ENCODE results near the gene GPR89A.
"Not testable (repeated sequence)": the region's sequence is repeated elsewhere in the genome, so short reads cannot be mapped to it uniquely, and the experiment has no call there.

Gene GPR89A

DNA sequence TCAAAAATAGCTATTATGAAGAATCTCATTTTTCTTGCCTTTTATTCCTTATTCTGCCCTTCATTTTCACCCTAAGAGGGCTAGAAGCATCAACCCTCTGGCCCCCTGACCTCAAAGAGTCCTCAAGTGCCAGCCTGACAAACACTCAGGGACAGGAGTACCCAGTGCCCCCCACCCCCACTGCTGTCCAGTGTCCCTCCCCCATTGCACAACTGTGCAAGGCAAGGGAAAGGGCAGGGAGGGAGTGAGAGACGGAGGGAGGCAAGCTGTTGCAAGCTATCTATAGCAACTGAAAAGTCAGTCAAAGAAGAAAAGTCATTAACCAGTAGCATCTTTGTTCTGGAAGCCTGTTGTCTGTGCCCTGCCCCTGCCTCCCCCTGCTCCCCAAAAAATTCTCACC, 78.3 kb downstream of the GPR89A start:
- not testable (repeated sequence) for H3K4me1 ChIP-seq (ENCODE audit: control insufficient read depth, insufficient read depth, low read length, poor library complexity, severe bottlenecking); H3K9me3 ChIP-seq (ENCODE audit: control insufficient read depth, low read length); H3K36me3 ChIP-seq (ENCODE audit: control insufficient read depth, insufficient read depth, low read length); H3K27ac ChIP-seq (ENCODE audit: low read depth, low read length, severe bottlenecking); H3K4me3 ChIP-seq (ENCODE audit: extremely low read depth, insufficient read depth, low read length, poor library complexity, severe bottlenecking)
- WGBS, 2 experiments (ENCODE audit: insufficient coverage in 2 of 2) = no CpG with 5 or more reads among the region's 1 CpG

DNA sequence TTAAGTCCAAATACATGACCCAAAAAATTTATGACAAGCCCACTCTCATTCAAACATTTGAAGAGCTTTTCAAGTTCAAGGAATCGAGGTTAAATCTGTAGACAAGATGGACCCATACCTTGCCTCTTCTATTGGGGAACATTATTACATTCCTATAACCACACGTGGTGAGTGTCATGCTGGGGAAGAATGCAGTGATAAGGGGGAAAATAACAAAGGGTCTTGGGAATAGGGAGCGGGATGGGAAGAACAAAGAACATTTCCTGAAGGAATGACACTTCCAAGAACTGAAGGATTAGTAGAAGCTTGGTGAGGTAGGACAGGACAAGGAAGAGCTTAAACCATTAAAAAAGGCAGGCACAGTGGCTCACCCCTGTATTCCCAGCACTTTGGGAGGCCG, 80.5 kb downstream of the GPR89A start:
- no peaks in the 10 kb centered on the region for H3K36me3 ChIP-seq (ENCODE audit: control insufficient read depth, insufficient read depth, low read length)
- 90 to 97% methylated on average over 3 of the region's 4 CpGs for WGBS, 2 experiments (ENCODE audit: insufficient coverage in 2 of 2)
- no peak overlapping the region for H3K4me3 ChIP-seq (ENCODE audit: extremely low read depth, insufficient read depth, low read length, poor library complexity, severe bottlenecking)

DNA sequence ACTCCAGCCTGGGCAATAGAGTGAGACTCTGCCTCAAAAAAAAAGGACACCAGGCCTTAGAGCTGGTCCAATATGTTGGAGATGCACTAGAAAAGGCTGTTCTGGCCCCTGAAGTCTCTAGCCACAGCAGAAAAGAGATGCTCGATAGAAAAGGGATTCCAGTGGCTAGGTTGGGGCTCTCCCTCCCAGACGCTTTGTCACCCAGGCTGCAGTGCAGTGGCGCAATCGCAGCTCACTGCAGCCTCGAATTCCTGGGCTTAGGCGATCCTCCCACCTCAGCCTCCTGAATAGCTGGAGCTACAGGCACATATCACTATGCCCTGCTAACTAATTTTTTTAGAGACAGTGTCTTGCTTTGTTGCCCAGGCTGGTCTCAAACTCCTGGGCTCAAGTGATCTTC, 81.1 kb downstream of the GPR89A start:
- no peaks in the 10 kb centered on the region for H3K4me1 ChIP-seq (ENCODE audit: control insufficient read depth, insufficient read depth, low read length, poor library complexity, severe bottlenecking)
- H3K4me3 ChIP-seq (ENCODE audit: extremely low read depth, insufficient read depth, low read length, poor library complexity, severe bottlenecking) = no peak overlapping the region
- H3K27ac ChIP-seq (ENCODE audit: low read depth, low read length, severe bottlenecking) = no peak overlapping the region
- no peaks in the 10 kb centered on the region for H3K36me3 ChIP-seq (ENCODE audit: control insufficient read depth, insufficient read depth, low read length)
- WGBS, 2 experiments (ENCODE audit: insufficient coverage in 2 of 2) = 92 to 98% methylated on average over 6 of the region's 6 CpGs
- H3K9me3 ChIP-seq (ENCODE audit: control insufficient read depth, low read length) = no peaks in the 10 kb centered on the region

More for the DNA sequence above, 80.5 kb downstream of the GPR89A start:
- no peak overlapping the region for H3K27ac ChIP-seq (ENCODE audit: low read depth, low read length, severe bottlenecking)
- no peaks in the 10 kb centered on the region for H3K9me3 ChIP-seq (ENCODE audit: control insufficient read depth, low read length)
- no peaks in the 10 kb centered on the region for H3K4me1 ChIP-seq (ENCODE audit: control insufficient read depth, insufficient read depth, low read length, poor library complexity, severe bottlenecking)

DNA sequence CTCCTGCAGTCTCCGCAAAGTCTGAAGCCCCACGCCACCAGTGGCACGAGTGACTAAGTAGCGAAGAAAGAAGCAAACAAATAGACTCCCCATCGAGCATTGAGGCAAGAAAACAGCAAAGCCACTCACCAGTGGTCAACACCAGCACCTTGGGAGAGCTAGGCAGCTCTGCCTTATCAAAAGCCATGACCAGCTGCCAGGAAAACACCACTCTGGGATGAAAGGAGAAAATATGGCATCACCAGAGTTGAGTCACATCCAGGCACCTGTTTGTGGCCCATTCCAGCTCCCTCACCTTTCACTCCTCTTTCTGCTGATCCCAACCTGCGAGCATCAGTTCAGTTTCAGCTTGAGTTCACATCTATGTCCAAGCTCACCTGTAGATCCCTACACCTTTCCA, 82.1 kb downstream of the GPR89A start:
- Histone ChIP-seq H3K36me3 (ENCODE audit: control insufficient read depth, insufficient read depth, low read length) (no peaks in the 10 kb centered on the region), H3K9me3 (ENCODE audit: control insufficient read depth, low read length) (no peaks in the 10 kb centered on the region), H3K27ac (ENCODE audit: low read depth, low read length, severe bottlenecking) (no peak overlapping the region), H3K4me3 (ENCODE audit: extremely low read depth, insufficient read depth, low read length, poor library complexity, severe bottlenecking) (no peak overlapping the region), H3K4me1 (ENCODE audit: control insufficient read depth, insufficient read depth, low read length, poor library complexity, severe bottlenecking) (no peaks in the 10 kb centered on the region)
- WGBS, 2 experiments (ENCODE audit: insufficient coverage in 2 of 2) = 87 to 98% methylated on average over 4 to 6 of the region's 6 CpGs

DNA sequence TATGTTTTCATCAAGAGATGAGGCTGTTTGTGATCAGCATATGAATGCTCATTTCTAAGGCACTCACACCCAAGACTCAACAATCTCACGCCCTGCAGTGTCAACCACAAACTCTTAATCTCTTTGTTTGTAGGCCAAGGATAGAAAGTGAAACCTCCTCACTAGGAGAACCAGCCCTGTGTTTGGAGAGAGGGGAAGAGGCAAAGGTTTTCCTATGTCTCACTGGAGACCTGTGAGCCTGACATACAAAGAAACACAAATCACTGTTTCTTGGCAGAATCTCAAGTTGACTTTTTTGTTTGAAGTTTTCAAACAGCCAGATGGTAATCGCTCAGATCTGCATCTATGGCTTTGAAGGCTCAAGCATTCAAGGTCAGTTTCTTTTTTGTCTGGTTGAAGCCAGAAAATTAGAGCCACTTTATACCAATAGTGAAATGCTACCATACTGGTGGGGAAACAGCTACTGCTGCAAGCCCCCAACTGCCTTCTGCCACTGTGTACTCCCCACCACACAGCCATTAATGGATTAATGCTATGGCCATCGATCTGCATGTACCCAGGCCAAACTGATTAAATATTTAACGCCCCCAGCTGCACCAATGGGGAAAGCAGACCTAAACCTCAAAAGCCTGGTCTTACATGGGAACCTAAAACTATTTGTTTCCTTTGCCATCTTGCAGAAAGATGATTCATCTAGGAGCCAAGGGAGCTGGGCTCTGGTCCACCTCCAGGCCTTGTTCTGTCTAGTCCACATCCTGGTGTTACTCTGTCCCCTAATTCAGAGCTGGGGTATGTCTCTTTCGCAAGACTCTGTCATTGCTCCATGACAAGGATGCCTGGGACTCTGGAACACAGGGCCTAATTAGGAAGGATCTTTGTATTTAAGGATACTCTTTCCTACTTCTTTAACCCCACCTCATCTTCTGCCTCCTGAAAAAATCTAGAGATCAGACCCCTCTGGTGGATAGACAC, 83.1 kb downstream of the GPR89A start:
- Histone ChIP-seq H3K36me3 (ENCODE audit: control insufficient read depth, insufficient read depth, low read length) (no peaks in the 10 kb centered on the region), H3K27ac (ENCODE audit: low read depth, low read length, severe bottlenecking) (no peak overlapping the region), H3K9me3 (ENCODE audit: control insufficient read depth, low read length) (no peaks in the 10 kb centered on the region), H3K4me1 (ENCODE audit: control insufficient read depth, insufficient read depth, low read length, poor library complexity, severe bottlenecking) (no peaks in the 10 kb centered on the region), H3K4me3 (ENCODE audit: extremely low read depth, insufficient read depth, low read length, poor library complexity, severe bottlenecking) (no peak overlapping the region)
- 93 to 100% methylated on average over 3 of the region's 5 CpGs for WGBS, 2 experiments (ENCODE audit: insufficient coverage in 2 of 2)

DNA sequence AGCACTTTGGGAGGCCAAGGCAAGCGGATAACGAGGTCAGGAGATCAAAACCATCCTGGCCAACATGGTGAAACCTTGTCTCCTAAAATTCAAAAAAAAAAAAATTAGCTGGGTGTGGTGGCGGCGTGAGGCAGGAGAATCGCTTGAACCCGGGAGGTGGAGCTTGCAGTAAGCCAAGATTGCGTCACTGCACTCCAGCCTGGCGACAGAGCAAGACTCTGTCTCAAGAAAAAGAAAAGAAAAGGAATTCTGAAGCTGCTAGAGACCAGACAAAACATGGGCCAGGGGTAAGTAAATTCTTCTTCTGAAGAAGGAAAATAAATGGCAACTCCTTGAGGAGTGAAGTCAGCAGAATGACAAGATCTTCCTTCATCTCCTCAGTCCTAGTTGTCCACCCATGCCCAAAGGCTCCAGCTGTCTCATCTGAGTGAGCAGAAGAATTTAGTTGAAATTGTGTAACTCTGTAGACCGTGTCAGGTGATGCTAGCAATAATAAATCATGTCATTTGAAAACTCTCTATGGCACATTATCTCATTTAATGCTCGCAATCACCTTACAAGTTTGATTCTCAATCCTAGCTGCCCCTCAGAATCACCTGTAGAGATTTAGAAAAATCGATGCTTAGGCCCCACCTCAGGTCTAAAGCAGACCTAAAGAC, 85.1 kb downstream of the GPR89A start:
- WGBS, 2 experiments (ENCODE audit: insufficient coverage in 2 of 2) = 89% methylated on average over 8 to 10 of the region's 11 CpGs
- Histone ChIP-seq H3K4me1 (ENCODE audit: control insufficient read depth, insufficient read depth, low read length, poor library complexity, severe bottlenecking) (no peaks in the 10 kb centered on the region), H3K36me3 (ENCODE audit: control insufficient read depth, insufficient read depth, low read length) (no peaks in the 10 kb centered on the region), H3K9me3 (ENCODE audit: control insufficient read depth, low read length) (no peaks in the 10 kb centered on the region), H3K27ac (ENCODE audit: low read depth, low read length, severe bottlenecking) (no peak overlapping the region), H3K4me3 (ENCODE audit: extremely low read depth, insufficient read depth, low read length, poor library complexity, severe bottlenecking) (no peak overlapping the region)

DNA sequence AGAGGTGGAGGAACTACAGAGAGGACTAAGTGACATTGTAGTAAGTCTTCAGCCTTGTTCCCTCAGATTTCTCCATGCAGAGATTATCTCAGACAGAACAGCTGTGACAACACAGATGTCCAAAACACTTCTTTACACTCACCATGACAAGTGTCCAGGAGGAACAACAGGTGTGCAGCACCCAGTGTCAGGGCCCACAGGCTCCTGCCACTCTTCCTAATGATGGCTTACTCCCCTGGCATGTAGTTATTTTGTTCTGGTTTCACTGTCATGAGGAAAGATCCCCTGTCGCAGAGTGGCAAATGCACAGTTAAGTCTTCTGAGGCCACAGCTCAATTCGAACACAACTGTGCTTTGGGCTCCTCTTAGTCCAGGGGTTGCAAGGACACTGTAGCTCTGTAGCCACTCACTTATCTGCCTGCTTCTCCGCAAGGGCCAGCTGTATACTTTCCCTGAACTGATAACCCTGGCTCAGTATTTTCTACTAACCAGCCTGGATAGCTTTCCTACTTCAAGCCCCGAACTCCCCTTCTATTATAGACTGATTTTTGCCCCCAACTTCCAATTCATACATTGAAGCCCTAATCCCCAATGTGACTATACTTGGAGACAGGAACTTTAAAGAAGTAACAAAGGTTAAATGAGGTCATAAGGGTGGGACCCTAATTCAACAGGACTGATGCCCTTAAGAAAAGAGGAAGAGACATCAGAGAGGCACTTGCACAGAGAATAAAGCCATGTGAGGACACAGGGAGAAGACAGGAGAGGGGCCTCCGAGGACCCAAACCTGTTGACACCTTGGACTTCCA, 88.2 kb downstream of the GPR89A start:
- no peaks in the 10 kb centered on the region for H3K4me1 ChIP-seq (ENCODE audit: control insufficient read depth, insufficient read depth, low read length, poor library complexity, severe bottlenecking)
- 92 to 96% methylated on average over 4 to 5 of the region's 5 CpGs for WGBS, 2 experiments (ENCODE audit: insufficient coverage in 2 of 2)
- no peak overlapping the region for H3K4me3 ChIP-seq (ENCODE audit: extremely low read depth, insufficient read depth, low read length, poor library complexity, severe bottlenecking)
- H3K36me3 ChIP-seq (ENCODE audit: control insufficient read depth, insufficient read depth, low read length) = no peaks in the 10 kb centered on the region
- no peaks in the 10 kb centered on the region for H3K9me3 ChIP-seq (ENCODE audit: control insufficient read depth, low read length)
- no peak overlapping the region for H3K27ac ChIP-seq (ENCODE audit: low read depth, low read length, severe bottlenecking)

DNA sequence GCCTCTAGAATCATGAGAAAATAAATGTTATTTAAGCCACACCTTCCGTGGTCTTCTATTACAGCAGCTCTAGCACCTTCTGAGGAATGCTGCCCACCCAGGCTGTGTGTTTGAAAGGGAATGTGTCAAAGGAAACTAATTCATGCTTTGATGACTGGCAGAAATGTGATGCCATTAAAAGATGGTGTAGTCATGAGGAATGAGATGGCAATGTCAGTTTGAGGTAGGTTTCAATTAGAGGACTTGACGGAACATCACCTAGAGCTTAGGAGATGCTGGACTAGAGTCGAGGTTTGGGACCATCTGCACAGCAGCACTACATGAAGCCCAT, 88.8 kb downstream of the GPR89A start:
- Histone ChIP-seq H3K9me3 (ENCODE audit: control insufficient read depth, low read length) (no peaks in the 10 kb centered on the region), H3K4me3 (ENCODE audit: extremely low read depth, insufficient read depth, low read length, poor library complexity, severe bottlenecking) (no peak overlapping the region), H3K4me1 (ENCODE audit: control insufficient read depth, insufficient read depth, low read length, poor library complexity, severe bottlenecking) (no peaks in the 10 kb centered on the region), H3K36me3 (ENCODE audit: control insufficient read depth, insufficient read depth, low read length) (no peaks in the 10 kb centered on the region), H3K27ac (ENCODE audit: low read depth, low read length, severe bottlenecking) (no peak overlapping the region)
- 92 to 100% methylated on average over 3 of the region's 3 CpGs for WGBS, 2 experiments (ENCODE audit: insufficient coverage in 2 of 2)

DNA sequence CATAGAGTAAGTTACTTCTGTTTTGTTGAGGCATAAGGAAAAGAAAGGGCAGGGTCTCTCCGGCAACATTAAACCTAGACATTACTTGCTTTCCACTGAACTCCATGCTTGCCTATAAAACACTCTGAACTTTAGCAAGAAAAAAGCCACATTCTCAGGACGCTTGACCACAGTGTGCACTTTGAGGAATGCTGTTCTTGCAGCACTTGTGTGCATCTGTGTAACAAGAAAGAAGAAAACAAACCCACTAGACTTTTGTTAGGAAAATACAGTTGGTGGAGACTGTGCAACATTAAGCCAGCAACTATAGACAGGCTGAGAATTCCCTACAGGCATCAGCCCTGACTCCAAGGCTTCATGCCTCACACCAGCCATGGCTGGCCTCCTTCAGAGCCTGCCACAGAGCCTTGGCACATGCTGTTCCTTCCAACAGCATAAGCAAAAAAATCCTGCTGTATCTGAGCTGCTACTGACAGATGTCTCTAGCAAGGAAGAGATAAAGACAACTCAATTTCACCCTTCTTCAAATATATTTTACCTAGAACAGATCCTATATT, 93.6 kb downstream of the GPR89A start:
- no peaks in the 10 kb centered on the region for H3K9me3 ChIP-seq (ENCODE audit: control insufficient read depth, low read length)
- no peak overlapping the region for H3K4me3 ChIP-seq (ENCODE audit: extremely low read depth, insufficient read depth, low read length, poor library complexity, severe bottlenecking)
- no CpG with 5 or more reads among the region's 2 CpGs for WGBS, 2 experiments (ENCODE audit: insufficient coverage in 2 of 2)
- H3K27ac ChIP-seq (ENCODE audit: low read depth, low read length, severe bottlenecking) = no peak overlapping the region
- no peaks in the 10 kb centered on the region for H3K36me3 ChIP-seq (ENCODE audit: control insufficient read depth, insufficient read depth, low read length)
- no peaks in the 10 kb centered on the region for H3K4me1 ChIP-seq (ENCODE audit: control insufficient read depth, insufficient read depth, low read length, poor library complexity, severe bottlenecking)

DNA sequence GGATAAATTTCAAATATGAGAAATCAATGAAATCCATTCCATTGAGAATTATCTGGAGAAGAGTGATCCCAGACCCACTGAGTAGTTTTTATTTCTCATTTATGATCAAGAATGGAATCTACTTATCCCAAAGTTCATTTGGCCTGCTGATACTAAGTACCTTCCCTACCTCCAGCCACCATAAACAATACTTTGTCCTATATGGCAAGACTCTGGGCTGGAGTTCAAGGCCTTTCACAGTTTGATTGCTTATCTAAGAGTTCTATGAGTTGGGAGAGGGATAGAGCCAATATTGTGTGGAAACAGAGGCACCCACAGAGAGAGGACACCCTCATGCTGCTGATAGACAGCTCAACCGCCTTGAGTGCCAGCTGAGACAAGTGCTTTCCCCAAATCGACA, 94.3 kb downstream of the GPR89A start:
- WGBS, 2 experiments (ENCODE audit: insufficient coverage in 2 of 2) = 71% methylated on average over 2 of the region's 2 CpGs; no CpG with 5 or more reads in 1 of the 2 experiments
- Histone ChIP-seq H3K4me1 (ENCODE audit: control insufficient read depth, insufficient read depth, low read length, poor library complexity, severe bottlenecking) (no peaks in the 10 kb centered on the region), H3K9me3 (ENCODE audit: control insufficient read depth, low read length) (no peaks in the 10 kb centered on the region), H3K27ac (ENCODE audit: low read depth, low read length, severe bottlenecking) (no peak overlapping the region), H3K4me3 (ENCODE audit: extremely low read depth, insufficient read depth, low read length, poor library complexity, severe bottlenecking) (no peak overlapping the region), H3K36me3 (ENCODE audit: control insufficient read depth, insufficient read depth, low read length) (no peaks in the 10 kb centered on the region)
